ES-I3 (cell line): Measurements from ENCODE around the gene SPATA12.
"Not testable (repeated sequence)": the region's sequence is repeated elsewhere in the genome, so short reads cannot be mapped to it uniquely, and the experiment has no call there.

ENCODE experiments used
- H3K36me3 ChIP-seq: 2 replicates; pipeline ENCODE4 v1.6.1; 2013; ENCODE audit warnings: mild to moderate bottlenecking, low read length, control low read depth, moderate library complexity; ENCODE audit not compliant: insufficient read depth
- H3K4me1 ChIP-seq: 2 replicates; pipeline ENCODE4 v1.6.1; 2013; ENCODE audit warnings: mild to moderate bottlenecking, control low read depth, low read length; ENCODE audit not compliant: insufficient read depth
- H3K9ac ChIP-seq: 2 replicates; pipeline ENCODE4 v1.6.1; 2013; ENCODE audit warnings: low read depth, mild to moderate bottlenecking, low read length, moderate library complexity
- H3K9me3 ChIP-seq: 2 replicates; pipeline ENCODE4 v1.6.1; 2013; ENCODE audit warnings: mild to moderate bottlenecking, low read length, moderate library complexity; ENCODE audit not compliant: control insufficient read depth, insufficient read depth

The SPATA12 gene

GRCh38 chr3:57081173-57081572 lies 20.7 kb downstream of the SPATA12 start:
- no peak overlapping the region for H3K9ac ChIP-seq
- no peaks in the 10 kb centered on the region for H3K36me3 ChIP-seq
- no peaks in the 10 kb centered on the region; the same call in 1 of the 2 replicates for H3K4me1 ChIP-seq
- no peaks in the 10 kb centered on the region for H3K9me3 ChIP-seq

GRCh38 chr3:57082481-57082880 lies 22.0 kb downstream of the SPATA12 start:
- Histone ChIP-seq H3K36me3 (no peaks in the 10 kb centered on the region), H3K4me1 (no peaks in the 10 kb centered on the region; the same call in 1 of the 2 replicates), H3K9ac (no peak overlapping the region), H3K9me3 (no peaks in the 10 kb centered on the region)

- not testable (repeated sequence) for H3K36me3 ChIP-seq, H3K9me3 ChIP-seq, H3K4me1 ChIP-seq, H3K9ac ChIP-seq
Observed at GRCh38 chr3:57083266-57083995, 23.0 kb downstream of the SPATA12 start.

GRCh38 chr3:57085211-57085610 lies 24.7 kb downstream of the SPATA12 start:
- Histone ChIP-seq H3K9me3 (no peaks in the 10 kb centered on the region), H3K36me3 (no peaks in the 10 kb centered on the region), H3K9ac (no peak overlapping the region), H3K4me1 (no peaks in the 10 kb centered on the region; the same call in 1 of the 2 replicates)

GRCh38 chr3:57086201-57086600 lies 25.7 kb downstream of the SPATA12 start:
- H3K4me1 ChIP-seq: no peaks in the 10 kb centered on the region; the same call in 1 of the 2 replicates
- no peaks in the 10 kb centered on the region for H3K36me3 ChIP-seq
- H3K9ac ChIP-seq: no peak overlapping the region
- no peaks in the 10 kb centered on the region for H3K9me3 ChIP-seq

- Histone ChIP-seq H3K9me3 (no peaks in the 10 kb centered on the region), H3K36me3 (no peaks in the 10 kb centered on the region), H3K9ac (no peak overlapping the region), H3K4me1 (no peaks in the 10 kb centered on the region; the same call in 1 of the 2 replicates)
Observed at GRCh38 chr3:57087361-57088092, 27.1 kb downstream of the SPATA12 start.

GRCh38 chr3:57088503-57088902 lies 28.0 kb downstream of the SPATA12 start:
- Histone ChIP-seq H3K9ac (no peak overlapping the region), H3K9me3 (no peaks in the 10 kb centered on the region), H3K4me1 (no peaks in the 10 kb centered on the region; the same call in 1 of the 2 replicates), H3K36me3 (peaks cover 6% of the 10 kb centered on the region; the same call in 1 of the 2 replicates)

GRCh38 chr3:57089043-57089442 lies 28.6 kb downstream of the SPATA12 start:
- Histone ChIP-seq H3K9ac (no peak overlapping the region), H3K36me3 (peaks cover 8% of the 10 kb centered on the region; the same call in 1 of the 2 replicates), H3K9me3 (no peaks in the 10 kb centered on the region), H3K4me1 (no peaks in the 10 kb centered on the region; the same call in 1 of the 2 replicates)

- Histone ChIP-seq H3K4me1 (no peaks in the 10 kb centered on the region), H3K9ac (no peak overlapping the region), H3K9me3 (no peaks in the 10 kb centered on the region), H3K36me3 (peaks cover 27% of the 10 kb centered on the region)
Observed at GRCh38 chr3:57091521-57092273, 31.2 kb downstream of the SPATA12 start.

- no peak overlapping the region for H3K9ac ChIP-seq
- peaks cover 32% of the 10 kb centered on the region for H3K36me3 ChIP-seq
- H3K4me1 ChIP-seq: no peaks in the 10 kb centered on the region
- no peaks in the 10 kb centered on the region for H3K9me3 ChIP-seq
Observed at GRCh38 chr3:57093489-57093888, 33.0 kb downstream of the SPATA12 start.

- Histone ChIP-seq H3K9me3 (no peaks in the 10 kb centered on the region), H3K36me3 (peaks cover 38% of the 10 kb centered on the region), H3K9ac (no peak overlapping the region), H3K4me1 (no peaks in the 10 kb centered on the region)
Observed at GRCh38 chr3:57093971-57094535, 33.6 kb downstream of the SPATA12 start.

GRCh38 chr3:57094575-57094974 lies 34.1 kb downstream of the SPATA12 start:
- Histone ChIP-seq H3K9ac (no peak overlapping the region), H3K36me3 (peaks cover 40% of the 10 kb centered on the region), H3K9me3 (no peaks in the 10 kb centered on the region), H3K4me1 (no peaks in the 10 kb centered on the region)

- H3K4me1 ChIP-seq: no peaks in the 10 kb centered on the region
- H3K36me3 ChIP-seq: peaks cover 40% of the 10 kb centered on the region
- H3K9ac ChIP-seq: no peak overlapping the region
- no peaks in the 10 kb centered on the region for H3K9me3 ChIP-seq
Observed at GRCh38 chr3:57095363-57095762, 34.9 kb downstream of the SPATA12 start.

GRCh38 chr3:57097536-57097935 lies 37.1 kb downstream of the SPATA12 start:
- H3K4me1 ChIP-seq: no peaks in the 10 kb centered on the region
- peaks cover 48% of the 10 kb centered on the region for H3K36me3 ChIP-seq
- no peak overlapping the region for H3K9ac ChIP-seq
- no peaks in the 10 kb centered on the region for H3K9me3 ChIP-seq
